Fibroblast of lung (primary cell): Measurements from ENCODE around the gene TBX15. TPM values are rescaled to one million over a fixed set of nuclear protein-coding genes. Genes with fewer than 3 reads are reported as not detected.

Experiments
- DNase-seq, 2 donors: peaks; one replicate each; pipeline versions ENCODE4 v3.0.0 to v3.0.0-alpha.2; 2010; ENCODE audit warnings: low read depth in 2 of 2
- H2AFZ ChIP-seq: 2 replicates; pipeline ENCODE4 v1.5.1; 2012; ENCODE audit warnings: low read length, control low read depth, inconsistent platforms
- H3K27ac ChIP-seq: 2 replicates; pipeline ENCODE4 v1.5.1; 2011; ENCODE audit warnings: low read length, control low read depth; ENCODE audit not compliant: insufficient read depth
- H3K27me3 ChIP-seq: 2 replicates; pipeline ENCODE4 v1.5.1; 2011; ENCODE audit warnings: mild to moderate bottlenecking, low read length; ENCODE audit not compliant: control insufficient read depth, insufficient read depth
- H3K36me3 ChIP-seq: 2 replicates; pipeline ENCODE4 v1.5.1; 2011; ENCODE audit warnings: low read length; ENCODE audit not compliant: control insufficient read depth, insufficient read depth
- H3K4me1 ChIP-seq: 2 replicates; pipeline ENCODE4 v1.5.1; 2011; ENCODE audit warnings: low read length; ENCODE audit not compliant: control insufficient read depth, insufficient read depth; ENCODE audit errors: extremely low read depth
- H3K4me2 ChIP-seq: 2 replicates; pipeline ENCODE4 v1.5.1; 2011; ENCODE audit warnings: low read length, control low read depth; ENCODE audit not compliant: insufficient read depth; ENCODE audit errors: extremely low read depth
- H3K4me3 ChIP-seq, 4 experiments: fragments of 200-600 bp in 1 of 4; sonication (generic) in 1 of 4; replicated peaks in 1 of 4; 2 replicates each; pipeline ENCODE4 v1.5.1; 2011 to 2016; ENCODE audit warnings: low read length in 4 of 4, low read depth in 3 of 4, mild to moderate bottlenecking in 3 of 4, control low read depth in 2 of 4, inconsistent platforms in 1 of 4, mixed read lengths in 1 of 4; ENCODE audit not compliant: insufficient read depth in 1 of 4; ENCODE audit errors: control extremely low read depth in 1 of 4
- H3K79me2 ChIP-seq: 2 replicates; pipeline ENCODE4 v1.5.1; 2012; ENCODE audit warnings: mild to moderate bottlenecking, low read length, inconsistent platforms; ENCODE audit not compliant: control insufficient read depth, insufficient read depth
- H3K9ac ChIP-seq: 2 replicates; pipeline ENCODE4 v1.5.1; 2011; ENCODE audit warnings: mild to moderate bottlenecking, low read length, control low read depth; ENCODE audit not compliant: insufficient read depth
- H3K9me3 ChIP-seq: 2 replicates; pipeline ENCODE4 v1.5.1; 2012; ENCODE audit warnings: low read depth, low read length; ENCODE audit not compliant: control insufficient read depth, insufficient read depth
- H4K20me1 ChIP-seq: 2 replicates; pipeline ENCODE4 v1.5.1; 2011; ENCODE audit warnings: low read length; ENCODE audit not compliant: control insufficient read depth, insufficient read depth; ENCODE audit errors: extremely low read depth
- CTCF ChIP-seq, 2 donors: IDR thresholded peaks in 1 of 2; conservative IDR thresholded peaks in 1 of 2; 1 replicate in 1 of 2; 2 replicates in 1 of 2; pipeline ENCODE4 v1.5.1; 2011 to 2012; ENCODE audit warnings: low read length in 2 of 2, control low read depth in 1 of 2, inconsistent platforms in 1 of 2, low read depth in 1 of 2, mild to moderate bottlenecking in 1 of 2
- EZH2 ChIP-seq: IDR thresholded peaks from 2 replicates; pipeline ENCODE4 v1.5.1; 2012; ENCODE audit warnings: low read length, control low read depth, mild to moderate bottlenecking; ENCODE audit errors: missing control alignments
- polyA plus RNA-seq, 2 donors: library from polyadenylated mRNA; depleted of rRNA in 1 of 2; stranded (reverse) in 1 of 2; unstranded in 1 of 2; fragments of >200 nt; gene quantifications; 2 replicates each; pipeline ENCODE4 v1.2.1, GENCODE V29; 2011 to 2012; ENCODE audit warnings: missing spikeins in 1 of 2
- total RNA-seq: library from RNA; depleted of rRNA; stranded (reverse); fragments of >200 nt; gene quantifications from 2 replicates; pipeline ENCODE4 v1.2.1, GENCODE V29; 2014

The TBX15 gene
- total and polyA plus RNA-seq, 2 donors (not counting 1 experiment from before 2014, with no cell fraction given): 0.50 to 0.99 TPM

- H3K9me3 ChIP-seq: no peaks in the 10 kb centered on the region
- no peak overlapping the region for H3K4me2 ChIP-seq
- H2AFZ ChIP-seq: no peak overlapping the region
- DNase-seq: peak in 1 of 2 donors; percentile 14
- no peaks in the 10 kb centered on the region for H3K79me2 ChIP-seq
- no peak overlapping the region for H3K9ac ChIP-seq
- H4K20me1 ChIP-seq: no peaks in the 10 kb centered on the region
- H3K4me1 ChIP-seq: no peaks in the 10 kb centered on the region
- H3K4me3 ChIP-seq: no peak overlapping the region
- no peaks in the 10 kb centered on the region for H3K27me3 ChIP-seq
- TF ChIP-seq CTCF (conservative IDR thresholded peaks at IDR 0.05 in 1 of 2, IDR thresholded peaks at IDR 0.05 in 1 of 2; ENCODE audit: low read depth in 1 of 2, low read length in 2 of 2) (no peak), EZH2 (no peak)
- H3K27ac ChIP-seq: no peak overlapping the region
- no peaks in the 10 kb centered on the region for H3K36me3 ChIP-seq
Observed at GRCh38 chr1:118945489-118945888, 42.7 kb downstream of the TBX15 start.

GRCh38 chr1:118944546-118944945, 43.6 kb downstream of the TBX15 start:
- Histone ChIP-seq H3K4me1 (no peaks in the 10 kb centered on the region), H4K20me1 (no peaks in the 10 kb centered on the region)
- no peak for DNase-seq

GRCh38 chr1:118944133-118944532, 44.0 kb downstream of the TBX15 start:
- H3K4me3 ChIP-seq: no peak overlapping the region
- TF ChIP-seq EZH2: no peak
- H3K4me1 ChIP-seq: no peaks in the 10 kb centered on the region
- peak in 1 of 2 donors; percentile 12 for DNase-seq
- H2AFZ ChIP-seq: no peak overlapping the region
- H3K36me3 ChIP-seq: no peaks in the 10 kb centered on the region
- H3K27ac ChIP-seq: no peak overlapping the region
- no peaks in the 10 kb centered on the region for H3K27me3 ChIP-seq
- H3K9ac ChIP-seq: no peak overlapping the region
- H3K4me2 ChIP-seq: no peak overlapping the region
- H3K79me2 ChIP-seq: no peaks in the 10 kb centered on the region
- H4K20me1 ChIP-seq: no peaks in the 10 kb centered on the region
- H3K9me3 ChIP-seq: no peaks in the 10 kb centered on the region

More at GRCh38 chr1:118944546-118944945, 43.6 kb downstream of the TBX15 start:
- H3K27ac ChIP-seq: no peak overlapping the region
- H3K4me2 ChIP-seq: no peak overlapping the region
- no peaks in the 10 kb centered on the region for H3K79me2 ChIP-seq
- H3K27me3 ChIP-seq: no peaks in the 10 kb centered on the region
- H3K4me3 ChIP-seq: no peak overlapping the region
- no peaks in the 10 kb centered on the region for H3K9me3 ChIP-seq
- H2AFZ ChIP-seq: no peak overlapping the region
- H3K9ac ChIP-seq: no peak overlapping the region
- no peak for TF ChIP-seq CTCF (conservative IDR thresholded peaks at IDR 0.05 in 1 of 2, IDR thresholded peaks at IDR 0.05 in 1 of 2; ENCODE audit: low read depth in 1 of 2, low read length in 2 of 2)
- no peak for TF ChIP-seq EZH2
- H3K36me3 ChIP-seq: no peaks in the 10 kb centered on the region
